Upper lobe of right lung (tissue), 1 donor: ENCODE measurements around the gene LPP. TPM values are rescaled to one million over a fixed set of nuclear protein-coding genes. Genes with fewer than 3 reads are reported as not detected.
"Not testable (repeated sequence)": the region's sequence is repeated elsewhere in the genome, so short reads cannot be mapped to it uniquely, and the experiment has no call there.

Experiments used
- ATAC-seq: fragments of 200-7000 bp; cut with Tn5 transposase; one replicate; pipeline ENCODE4 v1.9.1; 2020; ENCODE audit warnings: mild to moderate bottlenecking, moderate library complexity
- DNase-seq: peaks from one replicate; pipeline ENCODE4 v3.0.0-alpha.2; 2020
- H3K27ac ChIP-seq: fragments of 200-600 bp; one replicate; pipeline ENCODE4 v1.8.0; 2022
- H3K27me3 ChIP-seq: fragments of 200-600 bp; one replicate; pipeline ENCODE4 v1.8.0; 2022; ENCODE audit warnings: mild to moderate bottlenecking
- H3K36me3 ChIP-seq: fragments of 200-600 bp; one replicate; pipeline ENCODE4 v1.8.0; 2022
- H3K4me1 ChIP-seq: fragments of 200-600 bp; one replicate; pipeline ENCODE4 v1.8.0; 2022
- H3K4me3 ChIP-seq: fragments of 200-600 bp; one replicate; pipeline ENCODE4 v1.8.0; 2022; ENCODE audit warnings: mild to moderate bottlenecking
- H3K9me3 ChIP-seq: fragments of 200-600 bp; one replicate; pipeline ENCODE4 v1.8.0; 2022
- CTCF ChIP-seq: fragments of 200-600 bp; IDR thresholded peaks from one replicate; pipeline ENCODE4 v1.8.0; 2022; ENCODE audit warnings: antibody characterized with exemption
- intact Hi-C: fragments of 100-400 bp; cut with DNase I; formaldehyde crosslinking; loops from one replicate; pipeline ENCODE4 v1.11.0; 2022
- total RNA-seq: library from RNA; stranded (reverse); fragmentation: NEBNext Ultra II Directional; extraction: Animal tissue kit (Norgen Biotek cat#: 25700); gene quantifications from one replicate; pipeline ENCODE4 v1.2.1, GENCODE V29; 2021
- donor health status: DM: no; HTN: yes; CAD: no; lungs with severe emphysema.

LPP gene
- total RNA-seq, 1 donor from 2014 or later: 191 TPM

GRCh38 chr3:188602620-188603019, 448.7 kb downstream of the LPP start:
- intact Hi-C loops: no loop called here
- Histone ChIP-seq H3K27ac (no peak overlapping the region), H3K4me3 (no peak overlapping the region), H3K27me3 (no peaks in the 10 kb centered on the region), H3K9me3 (no peaks in the 10 kb centered on the region), H3K4me1 (no peaks in the 10 kb centered on the region), H3K36me3 (no peaks in the 10 kb centered on the region)
- ATAC-seq: no peak
- TF ChIP-seq CTCF: no peak
- DNase-seq: no peak

DNA sequence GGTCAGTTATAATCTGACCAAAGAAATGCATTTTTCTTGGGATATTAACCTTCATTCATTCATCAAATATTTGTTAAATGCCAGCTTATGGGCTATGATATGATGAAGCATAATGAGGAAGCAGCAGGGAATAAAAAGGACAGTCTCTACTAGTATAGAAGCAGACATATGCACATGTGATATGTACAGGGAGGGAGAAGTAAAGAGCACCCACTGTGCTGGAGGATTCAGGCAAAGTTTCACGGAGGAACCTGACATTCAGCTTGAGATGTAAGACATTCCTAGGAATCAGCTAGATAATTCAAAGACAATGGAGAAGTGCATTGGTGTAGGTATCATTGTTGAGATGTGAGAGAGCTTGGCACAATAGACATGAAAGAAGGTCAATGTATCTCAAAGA, 450.7 kb downstream of the LPP start:
- Histone ChIP-seq H3K27ac (no peak overlapping the region), H3K4me1 (no peaks in the 10 kb centered on the region), H3K9me3 (no peaks in the 10 kb centered on the region), H3K27me3 (no peaks in the 10 kb centered on the region), H3K36me3 (peaks cover 8% of the 10 kb centered on the region), H3K4me3 (no peak overlapping the region)
- intact Hi-C loops: no loop called here
- TF ChIP-seq CTCF: no peak
- peak; percentile 39 for ATAC-seq
- DNase-seq: no peak

DNA sequence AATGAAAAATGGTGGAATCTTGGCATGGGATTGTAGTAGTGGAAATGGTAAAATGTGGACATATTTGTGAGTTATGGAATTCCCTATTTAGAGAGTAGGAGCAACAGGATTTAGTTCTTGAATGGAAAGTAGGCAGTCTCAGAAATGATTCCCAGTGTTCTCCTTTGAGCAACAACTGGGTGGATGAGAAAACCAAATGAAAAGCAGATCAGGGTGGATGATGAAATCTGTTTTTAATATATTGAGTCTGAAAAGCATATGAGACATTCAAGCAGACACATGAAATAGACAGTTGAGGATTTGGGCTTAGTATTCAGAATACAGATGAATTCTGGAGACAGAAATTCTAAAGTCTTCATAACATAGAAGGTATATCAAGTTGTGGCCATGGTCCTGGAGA, 451.3 kb downstream of the LPP start:
- no peaks in the 10 kb centered on the region for H3K27me3 ChIP-seq
- H3K9me3 ChIP-seq: no peaks in the 10 kb centered on the region
- DNase-seq (no peak), ATAC-seq (no peak)
- H3K27ac ChIP-seq: no peak overlapping the region
- H3K4me3 ChIP-seq: no peak overlapping the region
- no peak for TF ChIP-seq CTCF
- H3K36me3 ChIP-seq: peaks cover 14% of the 10 kb centered on the region
- H3K4me1 ChIP-seq: no peaks in the 10 kb centered on the region
- intact Hi-C loops: no loop called here

DNA sequence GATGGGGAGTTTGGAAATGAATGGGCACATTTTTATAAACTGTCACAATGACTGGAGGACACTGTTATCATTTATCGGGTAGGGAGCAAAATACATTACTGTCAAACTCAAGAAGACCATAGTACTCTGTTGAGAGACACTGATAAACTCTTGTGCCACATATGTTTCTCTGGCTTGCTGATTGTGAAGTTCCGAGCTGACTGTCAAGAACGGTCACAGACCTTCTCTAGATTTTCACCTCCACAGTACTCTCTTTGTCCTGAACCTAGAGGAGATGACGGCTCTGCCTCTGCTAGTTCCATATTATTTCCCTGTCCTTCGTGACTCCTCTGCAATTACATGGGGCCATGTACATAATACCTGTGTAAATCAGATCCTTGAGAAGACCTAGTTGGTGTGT, 451.9 kb downstream of the LPP start:
- TF ChIP-seq CTCF: no peak
- Histone ChIP-seq H3K27me3 (no peaks in the 10 kb centered on the region), H3K4me3 (no peak overlapping the region), H3K36me3 (peaks cover 20% of the 10 kb centered on the region), H3K27ac (no peak overlapping the region), H3K4me1 (no peaks in the 10 kb centered on the region), H3K9me3 (no peaks in the 10 kb centered on the region)
- intact Hi-C loops: no loop called here
- no peak for DNase-seq
- no peak for ATAC-seq

DNA sequence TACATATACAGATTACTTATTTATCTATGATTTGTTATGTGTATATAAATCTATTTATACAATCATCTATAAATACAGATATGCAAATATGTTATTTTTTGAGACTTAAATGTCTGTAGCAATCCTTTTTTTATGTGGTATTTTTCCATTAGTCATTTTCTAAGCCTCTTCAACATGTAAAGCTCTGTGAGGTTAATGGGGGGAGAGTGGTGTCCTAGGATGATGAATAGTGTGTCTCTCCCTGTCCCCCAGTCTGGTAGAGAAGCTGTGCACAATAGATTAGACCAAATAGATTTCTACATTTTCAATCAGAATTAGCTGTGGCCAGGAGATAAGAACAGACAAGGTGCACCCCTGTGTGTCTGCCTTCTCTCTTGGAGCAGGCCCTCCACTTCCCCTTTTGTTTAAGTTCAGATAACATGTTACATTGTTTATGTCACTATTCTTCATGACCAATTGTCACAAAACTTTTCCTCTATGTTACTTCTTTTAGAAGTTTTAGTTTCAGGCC, 453.9 kb downstream of the LPP start:
- Histone ChIP-seq H3K36me3 (peaks cover 20% of the 10 kb centered on the region), H3K4me1 (no peaks in the 10 kb centered on the region), H3K27me3 (no peaks in the 10 kb centered on the region), H3K9me3 (no peaks in the 10 kb centered on the region), H3K27ac (no peak overlapping the region), H3K4me3 (no peak overlapping the region)
- no peak for TF ChIP-seq CTCF
- no peak for DNase-seq
- intact Hi-C loops: no loop called here
- no peak for ATAC-seq

GRCh38 chr3:188608401-188608800, 454.4 kb downstream of the LPP start:
- H3K27ac ChIP-seq: no peak overlapping the region
- H3K9me3 ChIP-seq: no peaks in the 10 kb centered on the region
- H3K36me3 ChIP-seq: peaks cover 20% of the 10 kb centered on the region
- intact Hi-C loops: no loop called here
- H3K27me3 ChIP-seq: no peaks in the 10 kb centered on the region
- no peak for DNase-seq
- TF ChIP-seq CTCF: no peak
- no peak overlapping the region for H3K4me3 ChIP-seq
- no peaks in the 10 kb centered on the region for H3K4me1 ChIP-seq
- ATAC-seq: no peak

GRCh38 chr3:188613721-188614120, 459.8 kb downstream of the LPP start:
- intact Hi-C loops, DNase-seq, ATAC-seq, H3K9me3 ChIP-seq, H3K27me3 ChIP-seq, H3K27ac ChIP-seq, H3K4me1 ChIP-seq, H3K4me3 ChIP-seq: not testable (repeated sequence)
- peaks cover 20% of the 10 kb centered on the region for H3K36me3 ChIP-seq
